ENCODE results near the gene CD9. TPM values are rescaled to one million over a fixed set of nuclear protein-coding genes. Genes with fewer than 3 reads are reported as not detected.

The CD9 gene
- polyA plus RNA-seq, 1 donor (not counting 4 experiments of a cell fraction or from before 2014, with no cell fraction given): 1,084 TPM

- no peaks in the 10 kb centered on the region for H3K9me3 ChIP-seq (ENCODE audit: control insufficient read depth, low read depth, low read length)
- H3K27me3 ChIP-seq (ENCODE audit: control insufficient read depth, extremely low read depth, insufficient read depth, low read length): no peaks in the 10 kb centered on the region
- H3K4me3 ChIP-seq (ENCODE audit: control insufficient read depth in 2 of 3, extremely low read depth in 1 of 3, insufficient read depth in 2 of 3, low read depth in 1 of 3, low read length in 3 of 3): peak overlapping the region; percentile 5 to 56 (median 44)
- H3K9me1 ChIP-seq (ENCODE audit: control insufficient read depth, extremely low read depth, insufficient read depth, low read length): no peaks in the 10 kb centered on the region
- peak overlapping the region; percentile 87 for H3K4me2 ChIP-seq (ENCODE audit: control insufficient read depth, extremely low read depth, insufficient read depth, low read depth, low read length)
- H3K4me1 ChIP-seq (ENCODE audit: control insufficient read depth, extremely low read depth, insufficient read depth, low read length): peaks cover 52% of the 10 kb centered on the region
- H4K20me1 ChIP-seq (ENCODE audit: control insufficient read depth, extremely low read depth, insufficient read depth, low read length): no peaks in the 10 kb centered on the region
- peak overlapping the region; percentile 95 for H3K9ac ChIP-seq (ENCODE audit: control insufficient read depth, extremely low read depth, insufficient read depth, low read length)
- H3K36me3 ChIP-seq (ENCODE audit: control insufficient read depth in 2 of 2, extremely low read depth in 1 of 2, insufficient read depth in 2 of 2, low read length in 2 of 2): no peaks in the 10 kb centered on the region
- H2AFZ ChIP-seq (ENCODE audit: control insufficient read depth, low read length): peak overlapping the region; percentile 13
- FAIRE-seq: no peak
- dilution Hi-C loops (cut with MboI; ENCODE audit: extremely low pct_ligation_motif_present, low sequenced_read_pairs): no loop called here
- DNase-seq (ENCODE audit: low read depth, low spot score): no peak
- TF ChIP-seq CTCF (optimal IDR thresholded peaks at IDR 0.05 in 1 of 3, IDR thresholded peaks at IDR 0.05 in 1 of 3, conservative IDR thresholded peaks at IDR 0.05 in 1 of 3; ENCODE audit: extremely low read depth in 1 of 3, insufficient read depth in 2 of 3, low read length in 3 of 3) (no peak), EZH2 (IDR thresholded peaks at IDR 0.05; ENCODE audit: low read length) (no peak)
- H3K79me2 ChIP-seq (ENCODE audit: control insufficient read depth, insufficient read depth, low read length): no peaks in the 10 kb centered on the region
- peak overlapping the region; percentile 96 for H3K27ac ChIP-seq (ENCODE audit: control insufficient read depth, insufficient read depth, low read length)
Observed at GRCh38 chr12:6277982-6278438, 77.8 kb downstream of the CD9 start.

GRCh38 chr12:6278439-6279255 is 78.4 kb downstream of the CD9 start:
- H3K4me2 ChIP-seq (ENCODE audit: control insufficient read depth, extremely low read depth, insufficient read depth, low read depth, low read length): peak overlapping the region; percentile 87
- no peak for FAIRE-seq
- no peaks in the 10 kb centered on the region for H3K79me2 ChIP-seq (ENCODE audit: control insufficient read depth, insufficient read depth, low read length)
- peak overlapping the region; percentile 96 for H3K27ac ChIP-seq (ENCODE audit: control insufficient read depth, insufficient read depth, low read length)
- dilution Hi-C loops (cut with MboI; ENCODE audit: extremely low pct_ligation_motif_present, low sequenced_read_pairs): no loop called here
- no peaks in the 10 kb centered on the region for H3K36me3 ChIP-seq (ENCODE audit: control insufficient read depth in 2 of 2, extremely low read depth in 1 of 2, insufficient read depth in 2 of 2, low read length in 2 of 2)
- no peaks in the 10 kb centered on the region for H4K20me1 ChIP-seq (ENCODE audit: control insufficient read depth, extremely low read depth, insufficient read depth, low read length)
- no peaks in the 10 kb centered on the region for H3K27me3 ChIP-seq (ENCODE audit: control insufficient read depth, extremely low read depth, insufficient read depth, low read length)
- TF ChIP-seq EZH2 (IDR thresholded peaks at IDR 0.05; ENCODE audit: low read length) (no peak), CTCF (optimal IDR thresholded peaks at IDR 0.05 in 1 of 3, IDR thresholded peaks at IDR 0.05 in 1 of 3, conservative IDR thresholded peaks at IDR 0.05 in 1 of 3; ENCODE audit: extremely low read depth in 1 of 3, insufficient read depth in 2 of 3, low read length in 3 of 3) (peak; percentile 53 to 89 (median 60))
- peak overlapping the region; percentile 5 to 56 (median 44) for H3K4me3 ChIP-seq (ENCODE audit: control insufficient read depth in 2 of 3, extremely low read depth in 1 of 3, insufficient read depth in 2 of 3, low read depth in 1 of 3, low read length in 3 of 3)
- no peaks in the 10 kb centered on the region for H3K9me3 ChIP-seq (ENCODE audit: control insufficient read depth, low read depth, low read length)
- no peak for DNase-seq (ENCODE audit: low read depth, low spot score)
- H3K9ac ChIP-seq (ENCODE audit: control insufficient read depth, extremely low read depth, insufficient read depth, low read length): peak overlapping the region; percentile 95
- no peaks in the 10 kb centered on the region for H3K9me1 ChIP-seq (ENCODE audit: control insufficient read depth, extremely low read depth, insufficient read depth, low read length)
- peak overlapping the region; percentile 7 for H2AFZ ChIP-seq (ENCODE audit: control insufficient read depth, low read length)
- H3K4me1 ChIP-seq (ENCODE audit: control insufficient read depth, extremely low read depth, insufficient read depth, low read length): peaks cover 46% of the 10 kb centered on the region
